ENCODE measurements around the gene JAK1.

DNA sequence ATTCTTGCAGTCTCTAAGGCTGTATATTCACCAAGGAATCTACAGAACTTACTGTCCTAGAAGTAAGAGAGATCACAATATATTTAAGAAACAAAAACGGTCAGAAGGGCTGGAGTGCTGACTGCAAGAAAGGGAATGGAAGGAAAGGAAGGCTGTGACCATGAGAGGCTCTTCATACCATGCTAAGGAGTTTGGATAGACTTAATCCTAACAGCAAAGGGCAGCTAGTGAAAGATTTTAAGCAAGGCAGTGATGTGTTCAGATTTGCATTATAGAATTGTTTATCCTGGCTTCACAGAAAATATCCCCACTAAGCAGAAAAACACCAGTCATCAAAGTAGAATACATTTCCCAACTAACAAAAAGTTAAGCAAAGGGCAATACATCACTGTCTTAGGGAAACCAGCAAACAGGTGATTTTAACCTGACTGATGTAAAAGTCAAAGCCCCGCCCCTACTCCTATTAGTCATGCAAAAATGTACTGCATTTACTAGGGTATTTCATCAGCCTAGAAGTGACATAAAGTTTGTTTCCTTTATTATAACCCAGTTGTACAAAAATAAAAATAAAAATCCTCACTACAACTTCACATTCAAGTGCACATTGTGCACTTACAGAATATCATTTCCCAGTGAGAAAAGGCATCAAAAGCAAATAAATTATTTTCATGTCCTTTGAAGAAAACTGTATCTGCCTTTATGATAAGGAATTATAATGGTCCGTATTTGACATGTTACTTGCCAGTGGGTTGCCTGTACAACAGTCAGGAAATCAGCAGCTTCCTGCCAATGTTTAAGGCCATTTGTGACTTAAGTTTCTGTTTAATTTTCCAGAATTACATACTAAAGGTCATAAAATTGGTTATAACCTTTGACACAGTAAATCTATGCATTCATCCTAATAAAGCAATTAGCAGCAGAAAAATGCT is 17.2 kb downstream of the JAK1 start:
- TF ChIP-seq POLR2A (IDR thresholded peaks at IDR 0.05; ENCODE audit: control extremely low read depth in 1 of 2, low read depth in 2 of 2, low read length in 2 of 2) = no peak
- no peak for TF ChIP-seq CHD7 (IDR thresholded peaks at IDR 0.05; ENCODE audit: insufficient replicate concordance, low read length)
- no peak for TF ChIP-seq CTCF (IDR thresholded peaks at IDR 0.05; ENCODE audit: control extremely low read depth in 1 of 3, insufficient read depth in 1 of 3, low read depth in 1 of 3, low read length in 3 of 3)
- no peak for TF ChIP-seq CHD1 (IDR thresholded peaks at IDR 0.05; ENCODE audit: low read depth, low read length)
- TF ChIP-seq TBP (IDR thresholded peaks at IDR 0.05; ENCODE audit: low read depth, low read length) = no peak
- TF ChIP-seq CREB1 (IDR thresholded peaks at IDR 0.05) = no peak

All from H1 (cell line).